Measurements from ENCODE around the gene TTC9B. TPM values are rescaled to one million over a fixed set of nuclear protein-coding genes. Genes with fewer than 3 reads are reported as not detected.
"Not testable (repeated sequence)": the region's sequence is repeated elsewhere in the genome, so short reads cannot be mapped to it uniquely, and the experiment has no call there.

The TTC9B gene
- total RNA-seq, 2 donors from 2014 or later = not detected

DNA sequence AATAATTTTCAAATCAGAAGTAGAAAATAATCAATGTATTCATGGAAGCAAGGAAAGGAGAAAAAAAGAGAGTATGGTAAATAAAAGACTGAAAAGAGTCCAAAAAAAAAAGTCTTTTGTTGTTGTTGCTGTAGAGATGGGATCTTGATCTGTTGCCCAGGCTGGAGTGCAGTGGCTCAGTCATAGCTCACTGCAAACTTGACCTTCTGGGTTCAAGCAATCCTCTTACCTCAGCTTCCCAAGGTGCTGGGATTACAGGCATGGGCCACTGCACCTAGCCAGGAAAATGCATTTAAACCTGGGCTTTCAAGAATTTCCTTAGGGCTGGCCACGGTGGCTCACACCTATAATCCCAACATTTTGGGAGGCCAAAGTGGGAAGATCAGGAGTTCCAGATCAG lies 33.9 kb downstream of the TTC9B start:
- DNase-seq (no peak), ATAC-seq (no peak)
- no peak overlapping the region for H3K4me3 Mint-ChIP-seq
- H3K9me3 ChIP-seq (ENCODE audit: control insufficient read depth, low read length, poor library complexity, severe bottlenecking) = no peaks in the 10 kb centered on the region
- H3K4me1 Mint-ChIP-seq = no peaks in the 10 kb centered on the region
- no peaks in the 10 kb centered on the region for H3K36me3 Mint-ChIP-seq (ENCODE audit: low read depth)
- H3K27me3 Mint-ChIP-seq = peaks cover 11% of the 10 kb centered on the region
- H3K27ac Mint-ChIP-seq = no peak overlapping the region

DNA sequence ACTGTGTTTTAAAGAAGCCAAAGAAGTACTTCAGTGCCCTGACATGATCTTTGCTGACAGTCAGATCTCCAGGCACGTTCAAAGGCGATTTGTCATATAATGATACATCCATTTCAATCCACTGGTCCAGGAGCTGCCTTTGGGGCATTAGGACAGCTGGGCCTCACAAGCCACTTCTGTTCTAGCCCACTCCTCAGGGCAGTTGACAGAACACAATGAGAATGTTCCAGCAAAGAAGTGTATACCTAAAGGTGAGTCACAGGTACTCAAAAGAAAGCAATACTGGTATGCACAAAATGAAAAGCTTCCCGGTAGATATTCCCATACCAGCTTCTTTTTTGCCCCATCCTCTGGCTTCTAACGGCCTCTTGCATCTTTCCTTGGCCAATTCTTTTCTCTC lies 39.4 kb downstream of the TTC9B start:
- Mint-ChIP-seq H3K27me3 (peaks cover 26% of the 10 kb centered on the region), H3K27ac (no peak overlapping the region), H3K4me3 (no peak overlapping the region), H3K36me3 (ENCODE audit: low read depth) (no peaks in the 10 kb centered on the region), H3K4me1 (peaks cover 2% of the 10 kb centered on the region)
- H3K9me3 ChIP-seq (ENCODE audit: control insufficient read depth, low read length, poor library complexity, severe bottlenecking) = no peaks in the 10 kb centered on the region
- DNase-seq (no peak), ATAC-seq (no peak)

DNA sequence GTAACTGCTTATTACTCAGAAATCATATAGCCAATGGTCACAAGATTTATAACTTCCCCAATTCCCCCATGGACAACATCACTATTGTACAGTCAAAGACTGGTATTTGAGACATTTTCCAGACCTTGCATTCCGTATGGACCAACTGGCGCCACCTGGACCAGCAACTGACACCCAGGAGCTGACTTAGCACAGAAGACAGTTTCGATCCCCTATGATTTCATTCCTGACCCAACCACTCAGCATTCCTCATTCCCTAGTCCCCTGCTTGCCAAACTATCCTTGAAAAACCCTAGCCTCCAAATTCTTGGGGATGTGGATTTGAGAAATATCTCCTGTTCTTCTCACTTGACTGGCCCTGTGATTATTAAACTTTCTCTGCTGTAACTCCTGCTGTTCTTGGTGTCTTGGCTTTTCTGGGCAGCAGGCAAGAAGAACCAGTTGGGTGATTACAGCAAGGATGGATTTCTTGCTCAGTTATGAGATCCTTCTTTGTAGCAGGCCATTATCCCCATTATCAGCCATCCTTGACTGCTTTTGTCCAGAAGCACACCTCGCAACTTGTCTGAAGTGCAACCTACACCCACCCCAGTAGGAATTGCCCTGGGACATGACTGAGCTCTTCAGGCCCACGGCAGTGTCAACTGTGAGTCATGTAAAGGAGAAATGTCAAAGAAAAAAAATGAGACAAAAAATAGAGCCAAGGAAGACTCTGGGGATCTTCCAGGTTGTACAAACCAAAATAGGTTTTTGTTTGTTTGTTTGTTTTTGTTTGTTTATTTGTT lies 40.7 kb downstream of the TTC9B start:
- no peak for ATAC-seq
- no peaks in the 10 kb centered on the region for H3K9me3 ChIP-seq (ENCODE audit: control insufficient read depth, low read length, poor library complexity, severe bottlenecking)
- H3K36me3 Mint-ChIP-seq (ENCODE audit: low read depth) = no peaks in the 10 kb centered on the region
- peaks cover 2% of the 10 kb centered on the region for H3K4me1 Mint-ChIP-seq
- peaks cover 26% of the 10 kb centered on the region for H3K27me3 Mint-ChIP-seq
- H3K27ac Mint-ChIP-seq = no peak overlapping the region
- H3K4me3 Mint-ChIP-seq = no peak overlapping the region
- no peak for DNase-seq

GRCh38 chr19:40175820-40176219 lies 42.4 kb downstream of the TTC9B start:
- DNase-seq (no peak), ATAC-seq (no peak)
- Mint-ChIP-seq H3K4me1 (peaks cover 2% of the 10 kb centered on the region), H3K36me3 (ENCODE audit: low read depth) (no peaks in the 10 kb centered on the region), H3K4me3 (no peak overlapping the region), H3K27ac (no peak overlapping the region), H3K27me3 (peaks cover 26% of the 10 kb centered on the region)
- H3K9me3 ChIP-seq (ENCODE audit: control insufficient read depth, low read length, poor library complexity, severe bottlenecking) = no peaks in the 10 kb centered on the region

DNA sequence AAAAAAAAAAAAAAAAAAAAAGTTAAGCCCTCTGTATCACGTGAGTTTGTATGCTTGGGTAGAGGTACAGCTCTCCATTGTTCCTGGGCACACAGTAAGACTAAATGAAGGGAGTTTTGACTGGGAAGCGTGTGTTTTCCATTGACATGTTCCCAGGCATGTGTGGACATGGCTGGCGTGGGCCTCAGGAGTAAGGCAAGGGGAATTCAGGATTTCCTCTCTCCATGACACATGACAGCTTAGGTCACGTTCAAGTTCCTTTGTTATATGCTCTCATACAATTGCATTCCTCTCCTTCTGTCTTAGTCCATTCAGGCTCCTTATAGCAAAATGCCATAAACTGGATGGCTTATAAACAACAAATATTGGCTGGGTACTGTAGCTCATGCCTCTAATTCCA lies 44.1 kb downstream of the TTC9B start:
- DNase-seq (no peak), ATAC-seq (no peak)
- H3K4me1 Mint-ChIP-seq = peaks cover 2% of the 10 kb centered on the region
- H3K27me3 Mint-ChIP-seq = peaks cover 18% of the 10 kb centered on the region
- no peaks in the 10 kb centered on the region for H3K36me3 Mint-ChIP-seq (ENCODE audit: low read depth)
- H3K9me3 ChIP-seq (ENCODE audit: control insufficient read depth, low read length, poor library complexity, severe bottlenecking) = no peaks in the 10 kb centered on the region
- no peak overlapping the region for H3K4me3 Mint-ChIP-seq
- H3K27ac Mint-ChIP-seq = no peak overlapping the region

- H3K4me3 Mint-ChIP-seq; H3K36me3 Mint-ChIP-seq (ENCODE audit: low read depth); H3K9me3 ChIP-seq (ENCODE audit: control insufficient read depth, low read length, poor library complexity, severe bottlenecking); ATAC-seq; DNase-seq; H3K27ac Mint-ChIP-seq; H3K4me1 Mint-ChIP-seq; H3K27me3 Mint-ChIP-seq: not testable (repeated sequence)
Observed at GRCh38 chr19:40171293-40171692, 46.9 kb downstream of the TTC9B start.

GRCh38 chr19:40170303-40170989 lies 47.7 kb downstream of the TTC9B start:
- ATAC-seq; H3K4me3 Mint-ChIP-seq; H3K4me1 Mint-ChIP-seq; H3K27me3 Mint-ChIP-seq; H3K36me3 Mint-ChIP-seq (ENCODE audit: low read depth); H3K27ac Mint-ChIP-seq; H3K9me3 ChIP-seq (ENCODE audit: control insufficient read depth, low read length, poor library complexity, severe bottlenecking); DNase-seq: not testable (repeated sequence)

GRCh38 chr19:40169482-40170302 lies 48.5 kb downstream of the TTC9B start:
- H3K36me3 Mint-ChIP-seq (ENCODE audit: low read depth); H3K4me1 Mint-ChIP-seq; H3K27ac Mint-ChIP-seq; DNase-seq; H3K9me3 ChIP-seq (ENCODE audit: control insufficient read depth, low read length, poor library complexity, severe bottlenecking); ATAC-seq; H3K4me3 Mint-ChIP-seq: not testable (repeated sequence)
- peaks cover 11% of the 10 kb centered on the region for H3K27me3 Mint-ChIP-seq

Other genes with a start within 250 kb of the TTC9B start
- 10 to 100 TPM; 82.2 to 87.5 TPM for gene PSMC4, start 247.2 kb downstream of the TTC9B start, total RNA-seq
- gene ZNF546, start 221.3 kb downstream of the TTC9B start, total RNA-seq = 1 to 10 TPM; 2.5 to 2.7 TPM
- gene ZNF780B, start 162.2 kb downstream of the TTC9B start, total RNA-seq = 10 to 100 TPM; 15.1 to 16.8 TPM
- gene ZNF780A, start 127.4 kb downstream of the TTC9B start, total RNA-seq = 1 to 10 TPM; 6.4 to 9.5 TPM
- gene MAP3K10, start 27.0 kb downstream of the TTC9B start, total RNA-seq = 10 to 100 TPM; 20.7 to 28.5 TPM
- 1 to 10 TPM in 1 of 2 donors, under 1 TPM in 1; 0.77 to 1.5 TPM for gene CCNP, start 8.3 kb upstream of the TTC9B start, total RNA-seq
- gene AKT2, start 67.0 kb upstream of the TTC9B start, total RNA-seq = 100 to 1,000 TPM; 168 to 187 TPM
- 10 to 100 TPM in 1 of 2 donors, 1 to 10 TPM in 1; 9.5 to 11.9 TPM for gene C19orf47, start 130.0 kb upstream of the TTC9B start, total RNA-seq
- gene PLD3, start 130.3 kb upstream of the TTC9B start, total RNA-seq = 10 to 100 TPM; 75.4 to 77.1 TPM
- gene HIPK4, start 171.8 kb upstream of the TTC9B start, total RNA-seq = not detected
- 1 to 10 TPM; 1.5 to 1.7 TPM for gene PRX, start 195.0 kb upstream of the TTC9B start, total RNA-seq
- gene SERTAD1, start 207.6 kb upstream of the TTC9B start, total RNA-seq = 10 to 100 TPM; 18.1 to 19.4 TPM
- 10 to 100 TPM; 23.5 to 24.6 TPM for gene SERTAD3, start 226.0 kb upstream of the TTC9B start, total RNA-seq
- gene BLVRB, start 247.4 kb upstream of the TTC9B start, total RNA-seq = 1 to 10 TPM; 7.4 to 9.9 TPM
- gene SPTBN4, start 248.6 kb upstream of the TTC9B start, total RNA-seq = under 1 TPM; 0.21 to 0.25 TPM